B cell (primary cell): ENCODE measurements around the gene CTTNBP2NL.

Source experiments
- EZH2 ChIP-seq: IDR thresholded peaks from 2 replicates; pipeline ENCODE4 v1.6.1; 2012; ENCODE audit warnings: borderline replicate concordance, low read depth, mild to moderate bottlenecking, moderate library complexity, low read length; ENCODE audit not compliant: insufficient read depth, poor library complexity, severe bottlenecking
- TF ChIP-seq, protein P1 (sequence below): fragments of 200-600 bp; IDR thresholded peaks from one replicate; pipeline ENCODE4 v1.8.0; 2022; ENCODE audit warnings: antibody characterized with exemption, mild to moderate bottlenecking

DNA sequence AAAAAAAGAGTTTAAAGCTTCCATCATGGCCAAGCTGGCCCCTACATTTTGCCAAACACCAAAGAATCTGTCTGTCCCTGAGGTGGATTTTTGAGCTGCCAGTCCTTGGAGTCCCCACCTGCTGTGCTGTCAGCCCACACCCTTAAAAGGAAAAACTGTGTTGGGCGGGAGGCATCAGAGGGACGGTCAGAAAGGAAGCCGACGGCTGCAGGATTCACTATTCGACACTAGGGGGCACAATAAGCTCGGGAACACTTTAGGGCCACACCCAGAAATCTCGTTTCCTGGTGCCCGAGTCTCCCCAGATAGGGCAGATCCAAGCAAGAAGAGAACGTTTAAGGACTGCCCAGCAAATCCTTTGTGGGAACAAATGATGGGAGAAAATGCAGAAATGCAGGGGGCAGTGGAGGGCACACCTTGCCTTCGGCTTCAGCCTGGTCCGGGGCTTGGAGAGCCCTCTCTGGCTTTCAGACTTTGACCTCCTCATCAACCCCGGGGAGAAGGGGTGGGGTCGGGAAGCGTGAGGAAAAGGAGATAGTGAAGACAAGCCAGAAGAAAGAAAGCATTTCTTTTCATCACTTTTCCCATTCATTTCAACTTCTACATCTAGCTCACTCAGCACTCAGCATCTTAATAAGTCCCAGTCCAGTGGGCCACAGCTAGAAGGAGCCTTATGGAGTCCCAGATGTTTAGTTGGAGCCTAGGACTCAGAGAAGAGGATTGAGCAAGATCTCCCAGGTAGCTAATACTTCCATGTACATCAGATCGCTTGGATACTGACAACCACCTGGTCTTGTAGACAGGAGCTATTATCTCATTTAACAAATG, 5.0 kb upstream of the CTTNBP2NL start:
- TF ChIP-seq, protein P1, sequence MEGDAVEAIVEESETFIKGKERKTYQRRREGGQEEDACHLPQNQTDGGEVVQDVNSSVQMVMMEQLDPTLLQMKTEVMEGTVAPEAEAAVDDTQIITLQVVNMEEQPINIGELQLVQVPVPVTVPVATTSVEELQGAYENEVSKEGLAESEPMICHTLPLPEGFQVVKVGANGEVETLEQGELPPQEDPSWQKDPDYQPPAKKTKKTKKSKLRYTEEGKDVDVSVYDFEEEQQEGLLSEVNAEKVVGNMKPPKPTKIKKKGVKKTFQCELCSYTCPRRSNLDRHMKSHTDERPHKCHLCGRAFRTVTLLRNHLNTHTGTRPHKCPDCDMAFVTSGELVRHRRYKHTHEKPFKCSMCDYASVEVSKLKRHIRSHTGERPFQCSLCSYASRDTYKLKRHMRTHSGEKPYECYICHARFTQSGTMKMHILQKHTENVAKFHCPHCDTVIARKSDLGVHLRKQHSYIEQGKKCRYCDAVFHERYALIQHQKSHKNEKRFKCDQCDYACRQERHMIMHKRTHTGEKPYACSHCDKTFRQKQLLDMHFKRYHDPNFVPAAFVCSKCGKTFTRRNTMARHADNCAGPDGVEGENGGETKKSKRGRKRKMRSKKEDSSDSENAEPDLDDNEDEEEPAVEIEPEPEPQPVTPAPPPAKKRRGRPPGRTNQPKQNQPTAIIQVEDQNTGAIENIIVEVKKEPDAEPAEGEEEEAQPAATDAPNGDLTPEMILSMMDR: peak; percentile 96
- TF ChIP-seq EZH2: no peak
